HCT116 (cell line): ENCODE measurements around the gene PDLIM5. TPM values are rescaled to one million over a fixed set of nuclear protein-coding genes. Genes with fewer than 3 reads are reported as not detected.

ENCODE experiments used
- ATAC-seq: fragments of 200-7000 bp; cut with Tn5 transposase; 2 replicates; pipeline ENCODE4 v1.9.1; 2020; ENCODE audit warnings: mild to moderate bottlenecking, moderate library complexity
- BruUV-seq: library from RNA; stranded (reverse); fragments of 400-500 nt; replicated peaks from 2 replicates; lab custom pipeline; 2021; lab: Mats Ljungman, UMichigan
- CTCF ChIA-PET: fragments of 300-600 bp; sonication (Branson Sonifier 250); formaldehyde crosslinking; loops from one replicate; lab custom pipeline; 2021; ENCODE audit warnings: antibody characterized with exemption; lab: Charles Lee
- POLR2A ChIA-PET: fragments of 300-600, 350-600 bp; sonication (Branson Sonifier 250); formaldehyde crosslinking; loops from one replicate; lab custom pipeline; 2021; ENCODE audit warnings: antibody characterized with exemption; lab: Charles Lee
- RAD21 ChIA-PET, 2 experiments: fragments of 300-600 bp; sonication (Branson Sonifier 250); formaldehyde crosslinking; loops; one replicate each; lab custom pipeline; 2023; ENCODE audit warnings: low total read pairs in 2 of 2; ENCODE audit not compliant: uncharacterized antibody in 2 of 2, unreplicated experiment in 2 of 2, low non-redundant PET in 1 of 2; lab: Charles Lee
- DNase-seq: peaks from one replicate; pipeline ENCODE4 v3.0.0-alpha.2; 2010; ENCODE audit warnings: low read depth, low spot score
- H2AFZ ChIP-seq: fragments of 200-600 bp; shearing (Covaris generic), sonication (generic); 2 replicates; pipeline ENCODE4 v1.6.1; 2017; ENCODE audit warnings: low read depth, mixed run types, mixed read lengths, antibody characterized with exemption, low read length; ENCODE audit not compliant: poor library complexity, severe bottlenecking
- H3K27ac ChIP-seq: 2 replicates; pipeline ENCODE4 v1.5.1; 2012; ENCODE audit warnings: low read depth, low read length
- H3K27me3 ChIP-seq: fragments of 200-600 bp; sonication (generic); 2 replicates; pipeline ENCODE4 v1.6.1; 2016; ENCODE audit warnings: mixed run types, low read length, mixed read lengths; ENCODE audit not compliant: insufficient read depth
- H3K36me3 ChIP-seq, 2 experiments: fragments of 200-500 bp in 1 of 2; fragments of 200-600 bp in 1 of 2; sonication (Bioruptor generic) in 1 of 2; sonication (generic) in 1 of 2; 2 replicates each; pipeline versions ENCODE4 v1.5.1 to v1.6.1; 2014 to 2016; ENCODE audit warnings: low read length in 2 of 2, inconsistent platforms in 1 of 2, mixed read lengths in 1 of 2, mixed run types in 1 of 2; ENCODE audit not compliant: insufficient read depth in 2 of 2, control insufficient read depth in 1 of 2
- H3K4me1 ChIP-seq, 2 experiments: fragments of 200-600 bp in 1 of 2; sonication (generic) in 1 of 2; 2 replicates each; pipeline versions ENCODE4 v1.5.1 to v1.6.1; 2012 to 2017; ENCODE audit warnings: low read length in 2 of 2, inconsistent platforms in 1 of 2, mild to moderate bottlenecking in 1 of 2, mixed read lengths in 1 of 2, mixed run types in 1 of 2, moderate library complexity in 1 of 2; ENCODE audit not compliant: insufficient read depth in 2 of 2, control insufficient read depth in 1 of 2
- H3K4me2 ChIP-seq: fragments of 200-600 bp; sonication (generic); 2 replicates; pipeline ENCODE4 v1.6.1; 2017; ENCODE audit warnings: mixed run types, low read length, mixed read lengths
- H3K4me3 ChIP-seq, 2 experiments: fragments of 200-600 bp in 1 of 2; sonication (generic) in 1 of 2; replicated peaks in 1 of 2; 2 replicates each; pipeline ENCODE4 v1.5.1; 2011 to 2016; ENCODE audit warnings: low read length in 2 of 2, control low read depth in 1 of 2, low read depth in 1 of 2, mild to moderate bottlenecking in 1 of 2, mixed read lengths in 1 of 2, mixed run types in 1 of 2
- H3K79me2 ChIP-seq: fragments of 200-600 bp; sonication (generic); 2 replicates; pipeline ENCODE4 v1.6.1; 2017; ENCODE audit warnings: mild to moderate bottlenecking, mixed run types, low read length, moderate library complexity, mixed read lengths; ENCODE audit not compliant: insufficient read depth
- H3K9ac ChIP-seq: fragments of 200-600 bp; sonication (generic); 2 replicates; pipeline ENCODE4 v1.6.1; 2016; ENCODE audit warnings: low read length, mixed read lengths
- H3K9me2 ChIP-seq: fragments of 200-600 bp; sonication (generic), shearing (Covaris generic); 2 replicates; pipeline ENCODE4 v1.6.1; 2017; ENCODE audit warnings: mixed run types, mild to moderate bottlenecking, moderate library complexity; ENCODE audit not compliant: insufficient read depth
- H3K9me3 ChIP-seq, 2 experiments: fragments of 200-500 bp in 1 of 2; fragments of 200-600 bp in 1 of 2; sonication (Bioruptor generic) in 1 of 2; sonication (generic) in 1 of 2; 2 replicates each; pipeline ENCODE4 v1.6.1; 2014 to 2017; ENCODE audit warnings: low read length in 2 of 2, mixed read lengths in 2 of 2, inconsistent platforms in 1 of 2, low read depth in 1 of 2, mild to moderate bottlenecking in 1 of 2, mixed run types in 1 of 2, moderate library complexity in 1 of 2; ENCODE audit not compliant: control insufficient read depth in 1 of 2, insufficient read depth in 1 of 2
- H4K20me1 ChIP-seq: fragments of 200-600 bp; sonication (generic), shearing (Covaris generic); 2 replicates; pipeline ENCODE4 v1.6.1; 2017; ENCODE audit warnings: mixed run types, mild to moderate bottlenecking, moderate library complexity; ENCODE audit not compliant: insufficient read depth
- CTCF ChIP-seq, 3 experiments: fragments of 200-600 bp in 1 of 3; sonication (generic) in 1 of 3; IDR thresholded peaks in 2 of 3; conservative IDR thresholded peaks in 1 of 3; 2 replicates each; pipeline ENCODE4 v1.5.1; 2012 to 2017; ENCODE audit warnings: low read depth in 2 of 3, low read length in 2 of 3, antibody characterized with exemption in 1 of 3, borderline replicate concordance in 1 of 3, control low read depth in 1 of 3, mild to moderate bottlenecking in 1 of 3, mixed read lengths in 1 of 3, mixed run types in 1 of 3, moderate library complexity in 1 of 3; ENCODE audit not compliant: insufficient read depth in 1 of 3
- EGR1 ChIP-seq: IDR thresholded peaks from 2 replicates; pipeline ENCODE4 v1.6.1; 2012; ENCODE audit warnings: low read depth
- EZH2 ChIP-seq: fragments of 200-600 bp; sonication (generic); IDR thresholded peaks from 2 replicates; pipeline ENCODE4 v1.6.1; 2017; ENCODE audit warnings: antibody characterized with exemption, mixed run types
- RAD21 ChIP-seq: IDR thresholded peaks from 2 replicates; pipeline ENCODE4 v1.6.1; 2012; ENCODE audit warnings: low read depth, mild to moderate bottlenecking
- SP1 ChIP-seq: IDR thresholded peaks from 2 replicates; pipeline ENCODE4 v1.6.1; 2012; ENCODE audit warnings: low read depth
- SRF ChIP-seq: IDR thresholded peaks from 2 replicates; pipeline ENCODE4 v1.6.1; 2012; ENCODE audit warnings: low read depth
- intact Hi-C: fragments of 100-400 bp; cut with micrococcal nuclease; formaldehyde crosslinking; loops from 2 replicates; pipeline ENCODE4 v1.10.0; 2022
- total RNA-seq: library from RNA; stranded (reverse); gene quantifications from one replicate; pipeline ENCODE4 v1.2.1, GENCODE V29; 2021; ENCODE audit not compliant: unreplicated experiment
- TF ChIP-seq, protein P1 (sequence below): IDR thresholded peaks from 2 replicates; pipeline ENCODE4 v1.6.1; 2011; ENCODE audit warnings: mild to moderate bottlenecking, low read length, moderate library complexity; ENCODE audit not compliant: insufficient replicate concordance; ENCODE audit errors: extremely low read depth

Gene PDLIM5
- total RNA-seq, 1 experiment from 2014 or later: 130 TPM

- no peak overlapping the region for H2AFZ ChIP-seq
- H3K9me3 ChIP-seq: peaks cover 8 to 11% of the 10 kb centered on the region in 2 experiments; a peak in 2 of 4 replicates
- no peaks in the 10 kb centered on the region for H4K20me1 ChIP-seq
- DNase-seq: no peak
- H3K27ac ChIP-seq: no peak overlapping the region
- ChIA-PET CTCF (no interaction called here), POLR2A (no interaction called here), RAD21 (no interaction called here)
- ATAC-seq: no peak
- no peaks in the 10 kb centered on the region for H3K4me1 ChIP-seq
- no peaks in the 10 kb centered on the region for H3K36me3 ChIP-seq
- TF ChIP-seq SP1 (no peak), EZH2 (no peak), CTCF (IDR thresholded peaks at IDR 0.05 in 2 of 3, conservative IDR thresholded peaks at IDR 0.05 in 1 of 3; ENCODE audit: borderline replicate concordance in 1 of 3, insufficient read depth in 1 of 3, low read depth in 2 of 3, low read length in 2 of 3) (no peak)
- no peaks in the 10 kb centered on the region for H3K27me3 ChIP-seq
- BruUV-seq: no TSS peak
- intact Hi-C loops: no loop called here
- no peaks in the 10 kb centered on the region for H3K79me2 ChIP-seq
- H3K4me2 ChIP-seq: no peak overlapping the region
- no peak overlapping the region for H3K9ac ChIP-seq
- H3K4me3 ChIP-seq: no peak overlapping the region
- H3K9me2 ChIP-seq: no peaks in the 10 kb centered on the region
Measured at GRCh38 chr4:94431388-94431787, 20.4 kb upstream of the PDLIM5 start.

DNA sequence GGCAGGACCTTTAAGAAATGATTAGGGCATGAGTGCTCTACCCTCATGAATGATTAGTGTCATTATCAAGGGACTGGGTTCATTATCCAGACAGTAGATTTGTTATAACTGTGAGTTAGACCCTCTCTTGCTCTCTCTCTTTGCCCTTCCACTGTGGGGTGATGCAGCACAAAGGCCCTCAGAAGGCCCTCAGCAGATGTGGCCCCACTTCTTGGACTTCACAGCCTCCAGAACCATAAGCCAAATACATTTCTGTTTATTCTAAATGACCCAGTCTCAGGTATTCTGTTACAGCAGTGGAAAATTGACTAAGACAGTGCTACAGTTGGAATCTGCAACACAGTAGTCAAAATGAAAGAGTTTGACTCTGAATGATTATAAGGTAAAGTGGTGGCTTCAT lies 17.2 kb upstream of the PDLIM5 start:
- DNase-seq: no peak
- ATAC-seq: no peak
- H3K79me2 ChIP-seq: no peaks in the 10 kb centered on the region
- no peaks in the 10 kb centered on the region for H3K9me2 ChIP-seq
- H3K27me3 ChIP-seq: no peaks in the 10 kb centered on the region
- no peaks in the 10 kb centered on the region for H3K4me1 ChIP-seq
- H2AFZ ChIP-seq: peak overlapping the region; percentile 17
- ChIA-PET RAD21 (no interaction called here), POLR2A (no interaction called here), CTCF (no interaction called here)
- intact Hi-C loops: no loop called here
- no peak overlapping the region for H3K27ac ChIP-seq
- H4K20me1 ChIP-seq: no peaks in the 10 kb centered on the region
- TF ChIP-seq EGR1 (no peak), SRF (no peak), RAD21 (no peak)
- TF ChIP-seq, protein P1, sequence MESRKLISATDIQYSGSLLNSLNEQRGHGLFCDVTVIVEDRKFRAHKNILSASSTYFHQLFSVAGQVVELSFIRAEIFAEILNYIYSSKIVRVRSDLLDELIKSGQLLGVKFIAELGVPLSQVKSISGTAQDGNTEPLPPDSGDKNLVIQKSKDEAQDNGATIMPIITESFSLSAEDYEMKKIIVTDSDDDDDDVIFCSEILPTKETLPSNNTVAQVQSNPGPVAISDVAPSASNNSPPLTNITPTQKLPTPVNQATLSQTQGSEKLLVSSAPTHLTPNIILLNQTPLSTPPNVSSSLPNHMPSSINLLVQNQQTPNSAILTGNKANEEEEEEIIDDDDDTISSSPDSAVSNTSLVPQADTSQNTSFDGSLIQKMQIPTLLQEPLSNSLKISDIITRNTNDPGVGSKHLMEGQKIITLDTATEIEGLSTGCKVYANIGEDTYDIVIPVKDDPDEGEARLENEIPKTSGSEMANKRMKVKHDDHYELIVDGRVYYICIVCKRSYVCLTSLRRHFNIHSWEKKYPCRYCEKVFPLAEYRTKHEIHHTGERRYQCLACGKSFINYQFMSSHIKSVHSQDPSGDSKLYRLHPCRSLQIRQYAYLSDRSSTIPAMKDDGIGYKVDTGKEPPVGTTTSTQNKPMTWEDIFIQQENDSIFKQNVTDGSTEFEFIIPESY: no peak
- no peaks in the 10 kb centered on the region for H3K36me3 ChIP-seq
- no TSS peak for BruUV-seq
- no peak overlapping the region for H3K4me3 ChIP-seq
- H3K9ac ChIP-seq: no peak overlapping the region
- no peaks in the 10 kb centered on the region for H3K9me3 ChIP-seq
- H3K4me2 ChIP-seq: no peak overlapping the region
